HepG2 (cell line): ENCODE results near the gene CAMK4. TPM values are rescaled to one million over a fixed set of nuclear protein-coding genes. Genes with fewer than 3 reads are reported as not detected.

ENCODE experiments used
- ATAC-seq: fragments of 200-7000 bp; cut with Tn5 transposase; 3 replicates; pipeline ENCODE4 v1.9.1; 2020; ENCODE audit warnings: mild to moderate bottlenecking, moderate library complexity
- BruUV-seq: library from RNA; stranded (reverse); fragments of 400-500 nt; replicated peaks from 2 replicates; lab custom pipeline; 2021; lab: Mats Ljungman, UMichigan
- CTCF ChIA-PET: fragments of 300-600 bp; formaldehyde crosslinking; extraction: SDS; loops from one replicate; lab custom pipeline; 2021; ENCODE audit warnings: low total read pairs, inconsistent platforms, low intra/inter-chr PET ratio; lab: Yijun Ruan, JAX
- POLR2A ChIA-PET: fragments of 350-600 bp; sonication (Branson Sonifier 250); formaldehyde crosslinking; loops from one replicate; lab custom pipeline; 2020; ENCODE audit warnings: antibody characterized with exemption, inconsistent platforms; lab: Yijun Ruan, JAX
- DNase-seq: peaks from one replicate; pipeline ENCODE4 v3.0.0-alpha.2; 2015; ENCODE audit warnings: low spot score
- FAIRE-seq: peaks from 3 replicates; lab custom pipeline; 2011; peaks lifted over from hg19 to GRCh38; lab: Jason Lieb, UNC
- H2AFZ ChIP-seq: one replicate; pipeline ENCODE4 v1.6.1; 2011; ENCODE audit warnings: low read length, inconsistent platforms
- H3K27ac ChIP-seq: fragments of 300-600 bp; 3 replicates; pipeline ENCODE4 v1.8.0; 2011; ENCODE audit warnings: mixed run types, mild to moderate bottlenecking, mixed read lengths, low read length, inconsistent platforms; ENCODE audit not compliant: insufficient read depth; ENCODE audit errors: extremely low read length
- H3K27me3 ChIP-seq, 2 experiments: fragments of 200-600 bp in 1 of 2; 2 replicates in 1 of 2; 3 replicates in 1 of 2; pipeline versions ENCODE4 v1.6.0 to v1.8.0; 2011; ENCODE audit warnings: low read length in 2 of 2, mild to moderate bottlenecking in 2 of 2, moderate library complexity in 2 of 2, inconsistent platforms in 1 of 2; ENCODE audit not compliant: insufficient read depth in 2 of 2, control insufficient read depth in 1 of 2
- H3K36me3 ChIP-seq, 2 experiments: fragments of 200-600 bp in 1 of 2; replicated peaks in 1 of 2; 2 replicates in 1 of 2; 3 replicates in 1 of 2; pipeline versions ENCODE4 v1.5.1 to v1.8.0; 2011; ENCODE audit warnings: low read length in 2 of 2, inconsistent platforms in 1 of 2; ENCODE audit not compliant: insufficient read depth in 2 of 2, control insufficient read depth in 1 of 2
- H3K4me1 ChIP-seq: 2 replicates; pipeline ENCODE4 v1.5.1; 2012; ENCODE audit warnings: low read length, inconsistent platforms; ENCODE audit not compliant: insufficient read depth
- H3K4me2 ChIP-seq: 2 replicates; pipeline ENCODE4 v1.6.0; 2011; ENCODE audit warnings: low read depth, low read length, inconsistent platforms
- H3K4me3 ChIP-seq, 3 experiments: fragments of 200-600 bp in 1 of 3; sonication (generic), shearing (Covaris generic) in 1 of 3; replicated peaks in 1 of 3; 2 replicates each; pipeline ENCODE4 v1.5.1; 2011 to 2016; ENCODE audit warnings: low read length in 3 of 3, inconsistent platforms in 2 of 3, low read depth in 2 of 3, mild to moderate bottlenecking in 2 of 3, control low read depth in 1 of 3, mixed read lengths in 1 of 3; ENCODE audit not compliant: insufficient read depth in 1 of 3
- H3K79me2 ChIP-seq: one replicate; pipeline ENCODE4 v1.6.1; 2011; ENCODE audit warnings: low read length, inconsistent platforms; ENCODE audit not compliant: insufficient read depth
- H3K9ac ChIP-seq: 2 replicates; pipeline ENCODE4 v1.6.0; 2011; ENCODE audit warnings: mild to moderate bottlenecking, low read depth, low read length, inconsistent platforms; ENCODE audit not compliant: insufficient read depth
- H3K9me3 ChIP-seq: 2 replicates; pipeline ENCODE4 v1.5.1; 2012; ENCODE audit warnings: mild to moderate bottlenecking, low read length
- H4K20me1 ChIP-seq: 2 replicates; pipeline ENCODE4 v1.6.0; 2011; ENCODE audit warnings: inconsistent platforms, mild to moderate bottlenecking, low read length, moderate library complexity; ENCODE audit not compliant: insufficient read depth
- KDM1A ChIP-seq: IDR thresholded peaks from 2 replicates; pipeline ENCODE4 v1.6.1; 2016; ENCODE audit warnings: missing compliant biosample characterization
- SRY ChIP-seq: sonication (generic); formaldehyde crosslinking; IDR thresholded peaks from 2 replicates; pipeline ENCODE4 v1.8.0; 2022; ENCODE audit warnings: mild to moderate bottlenecking, missing genetic modification reagents
- ZNF205 ChIP-seq: IDR thresholded peaks from 2 replicates; pipeline ENCODE4 v1.6.1; 2018; ENCODE audit warnings: missing biosample characterization, missing genetic modification reagents
- ZSCAN31 ChIP-seq: sonication (generic); formaldehyde crosslinking; IDR thresholded peaks from 2 replicates; pipeline ENCODE4 v1.5.0; 2020; ENCODE audit warnings: low read depth, mild to moderate bottlenecking, missing genetic modification reagents
- WGBS: methylation state at CpG from one replicate; pipeline ENCODE4 v1.1.6; 2017; ENCODE audit warnings: low lambda C conversion rate; 5-methylcytosine and 5-hydroxymethylcytosine counted together
- in situ Hi-C: cut with HindIII; loops from 2 replicates; pipeline ENCODE4 v1.10.0; 2017; ENCODE audit warnings: low pct_unique_long_range_greater_than_20kb; ENCODE audit not compliant: extremely low pct_ligation_motif_present
- intact Hi-C: fragments of 100-400 bp; cut with micrococcal nuclease; formaldehyde crosslinking; loops from one replicate; pipeline ENCODE4 v1.10.0; 2022; ENCODE audit not compliant: unreplicated experiment
- polyA plus RNA-seq, 8 experiments: library from polyadenylated mRNA; depleted of rRNA in 3 of 8; stranded (reverse) in 7 of 8; unstranded in 1 of 8; fragments of >200 nt; fragmentation: Illumina TruSeq in 4 of 8; extraction: Trizol in 4 of 8; gene quantifications; 2 replicates each; pipeline versions ENCODE4 v1.2.1 to v1.2.3, GENCODE V29; 2011 to 2016; ENCODE audit warnings: low read depth in 4 of 8, missing spikeins in 1 of 8, mixed read lengths in 1 of 8; ENCODE audit not compliant: insufficient read depth in 1 of 8
- total RNA-seq, 5 experiments: library from RNA; depleted of rRNA; stranded (reverse); fragments of >200 nt; fragmentation: Illumina TruSeq; extraction: Trizol; gene quantifications; 2 replicates each; pipeline ENCODE4 v1.2.3, GENCODE V29; 2016; ENCODE audit warnings: low read depth in 1 of 5
- TF ChIP-seq, protein P1 (sequence below): sonication (generic); formaldehyde crosslinking; IDR thresholded peaks from 2 replicates; pipeline ENCODE4 v1.4.0; 2020; ENCODE audit warnings: missing genetic modification reagents, borderline replicate concordance

Gene CAMK4
- total and polyA plus RNA-seq, 2 of the 13 experiments (the other 11 are each of a cell fraction or from before 2014, with no cell fraction given) = not detected

DNA sequence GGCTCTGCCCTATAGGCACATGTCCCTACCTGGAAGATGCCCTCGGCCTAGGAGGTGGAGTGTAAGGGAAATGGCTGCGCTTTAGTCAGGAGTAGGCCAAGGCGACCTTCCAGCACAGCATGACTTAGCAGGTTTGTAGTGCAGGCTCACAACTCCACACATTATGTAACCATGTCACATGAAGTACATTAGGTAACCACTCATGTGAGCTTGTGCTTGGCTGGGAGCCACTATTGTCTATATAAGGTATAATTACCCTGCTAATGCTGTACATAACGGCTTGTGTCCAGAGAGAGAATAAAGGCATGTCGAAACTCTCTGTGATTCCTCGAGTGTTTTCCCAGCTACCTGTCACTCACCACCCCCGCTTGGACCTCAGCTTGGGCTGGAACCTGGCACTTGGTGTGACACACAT lies 74.9 kb downstream of the CAMK4 start (continued):
- no peak for TF ChIP-seq KDM1A (CRISPR knock-in tag)
- no peak for TF ChIP-seq SRY

DNA sequence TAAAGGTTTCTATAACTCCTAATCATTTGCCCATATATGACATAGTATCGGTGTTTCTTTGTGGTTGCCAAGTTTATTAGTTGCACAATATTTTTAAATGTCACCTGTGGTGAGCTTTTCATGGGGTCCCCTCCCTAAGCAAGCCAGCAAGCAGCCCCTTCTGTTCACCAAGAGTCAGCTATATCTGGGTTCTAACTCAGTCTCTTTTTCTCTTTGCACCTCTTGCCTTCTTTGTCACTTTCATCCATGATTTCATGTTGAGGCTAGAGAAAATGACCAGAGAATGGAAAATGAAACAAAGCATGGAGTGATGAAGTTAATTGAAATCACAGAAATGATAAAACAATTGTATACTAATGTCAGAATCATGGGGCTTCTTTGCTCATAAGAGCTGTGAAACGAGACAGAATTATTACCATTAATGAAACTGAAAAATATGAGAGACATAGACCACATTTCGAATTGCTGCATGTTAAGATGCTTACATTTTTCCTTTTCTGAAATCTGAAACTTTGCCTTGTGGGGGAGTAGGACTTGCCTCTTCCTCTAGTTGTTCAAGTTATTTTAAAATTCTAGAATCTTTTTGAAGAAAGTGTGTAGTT lies 75.7 kb downstream of the CAMK4 start:
- Histone ChIP-seq H3K9ac (no peak overlapping the region), H3K79me2 (no peaks in the 10 kb centered on the region), H2AFZ (no peak overlapping the region), H3K4me1 (no peaks in the 10 kb centered on the region), H3K27ac (no peak overlapping the region), H3K4me3 (no peak overlapping the region), H3K9me3 (no peaks in the 10 kb centered on the region; the same call in 1 of the 2 replicates), H3K27me3 (no peaks in the 10 kb centered on the region), H3K36me3 (no peaks in the 10 kb centered on the region), H4K20me1 (no peaks in the 10 kb centered on the region), H3K4me2 (no peak overlapping the region)
- WGBS = 2% methylated on average over 3 of the region's 3 CpGs
- ChIA-PET CTCF (no interaction called here), POLR2A (no interaction called here)
- TF ChIP-seq ZNF205 (CRISPR knock-in tag) (no peak), ZSCAN31 (CRISPR knock-in tag) (no peak)
- TF ChIP-seq, protein P1, sequence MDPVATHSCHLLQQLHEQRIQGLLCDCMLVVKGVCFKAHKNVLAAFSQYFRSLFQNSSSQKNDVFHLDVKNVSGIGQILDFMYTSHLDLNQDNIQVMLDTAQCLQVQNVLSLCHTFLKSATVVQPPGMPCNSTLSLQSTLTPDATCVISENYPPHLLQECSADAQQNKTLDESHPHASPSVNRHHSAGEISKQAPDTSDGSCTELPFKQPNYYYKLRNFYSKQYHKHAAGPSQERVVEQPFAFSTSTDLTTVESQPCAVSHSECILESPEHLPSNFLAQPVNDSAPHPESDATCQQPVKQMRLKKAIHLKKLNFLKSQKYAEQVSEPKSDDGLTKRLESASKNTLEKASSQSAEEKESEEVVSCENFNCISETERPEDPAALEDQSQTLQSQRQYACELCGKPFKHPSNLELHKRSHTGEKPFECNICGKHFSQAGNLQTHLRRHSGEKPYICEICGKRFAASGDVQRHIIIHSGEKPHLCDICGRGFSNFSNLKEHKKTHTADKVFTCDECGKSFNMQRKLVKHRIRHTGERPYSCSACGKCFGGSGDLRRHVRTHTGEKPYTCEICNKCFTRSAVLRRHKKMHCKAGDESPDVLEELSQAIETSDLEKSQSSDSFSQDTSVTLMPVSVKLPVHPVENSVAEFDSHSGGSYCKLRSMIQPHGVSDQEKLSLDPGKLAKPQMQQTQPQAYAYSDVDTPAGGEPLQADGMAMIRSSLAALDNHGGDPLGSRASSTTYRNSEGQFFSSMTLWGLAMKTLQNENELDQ (CRISPR knock-in tag) = no peak
- no TSS peak for BruUV-seq
- ATAC-seq = no peak
- FAIRE-seq = no peak
- DNase-seq = no peak
- intact Hi-C loops (no loop called here), in situ Hi-C loops (no loop called here)
